22Rv1 (cell line): Measurements from ENCODE around the gene ACADS.

Source experiments
- H3K27ac ChIP-seq: fragments of 450-650 bp; 2 replicates; pipeline ENCODE4 v1.5.1; 2017
- ZFX ChIP-seq: fragments of 450-650 bp; IDR thresholded peaks from 2 replicates; pipeline ENCODE4 v1.6.1; 2017; ENCODE audit warnings: antibody characterized with exemption, borderline replicate concordance
- TF ChIP-seq, protein P1 (sequence below): fragments of 450-650 bp; IDR thresholded peaks from 2 replicates; pipeline ENCODE4 v1.5.1; 2017; ENCODE audit warnings: mild to moderate bottlenecking

The ACADS gene

DNA sequence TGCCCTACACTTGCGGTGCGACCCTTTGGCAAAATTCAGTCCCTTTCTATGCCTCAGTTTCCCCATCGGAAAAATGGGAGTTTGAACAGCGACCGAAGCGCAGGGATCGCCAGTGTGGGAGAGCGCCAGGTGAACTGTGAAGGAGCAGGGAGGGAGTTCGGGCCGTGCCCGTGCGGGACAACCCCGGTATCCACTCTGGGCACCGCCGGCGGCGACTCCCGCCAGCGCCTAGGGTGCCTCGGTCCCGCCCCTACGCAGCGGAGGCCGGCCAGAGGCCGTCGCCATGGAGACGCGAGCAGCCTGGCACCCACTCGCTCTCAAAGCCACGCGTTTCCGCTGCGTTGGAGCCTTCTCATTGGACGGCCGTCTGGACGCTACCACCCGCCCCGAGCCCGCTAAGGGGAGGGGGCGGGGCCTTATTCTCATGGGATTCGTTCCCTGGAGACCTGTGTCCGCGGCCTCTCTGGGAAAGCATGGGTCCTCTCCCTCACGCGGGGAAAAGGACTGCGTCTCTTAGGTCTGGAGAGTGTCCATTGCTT, 39.4 kb upstream of the ACADS start:
- H3K27ac ChIP-seq = peak overlapping the region; percentile 98
- TF ChIP-seq, protein P1, sequence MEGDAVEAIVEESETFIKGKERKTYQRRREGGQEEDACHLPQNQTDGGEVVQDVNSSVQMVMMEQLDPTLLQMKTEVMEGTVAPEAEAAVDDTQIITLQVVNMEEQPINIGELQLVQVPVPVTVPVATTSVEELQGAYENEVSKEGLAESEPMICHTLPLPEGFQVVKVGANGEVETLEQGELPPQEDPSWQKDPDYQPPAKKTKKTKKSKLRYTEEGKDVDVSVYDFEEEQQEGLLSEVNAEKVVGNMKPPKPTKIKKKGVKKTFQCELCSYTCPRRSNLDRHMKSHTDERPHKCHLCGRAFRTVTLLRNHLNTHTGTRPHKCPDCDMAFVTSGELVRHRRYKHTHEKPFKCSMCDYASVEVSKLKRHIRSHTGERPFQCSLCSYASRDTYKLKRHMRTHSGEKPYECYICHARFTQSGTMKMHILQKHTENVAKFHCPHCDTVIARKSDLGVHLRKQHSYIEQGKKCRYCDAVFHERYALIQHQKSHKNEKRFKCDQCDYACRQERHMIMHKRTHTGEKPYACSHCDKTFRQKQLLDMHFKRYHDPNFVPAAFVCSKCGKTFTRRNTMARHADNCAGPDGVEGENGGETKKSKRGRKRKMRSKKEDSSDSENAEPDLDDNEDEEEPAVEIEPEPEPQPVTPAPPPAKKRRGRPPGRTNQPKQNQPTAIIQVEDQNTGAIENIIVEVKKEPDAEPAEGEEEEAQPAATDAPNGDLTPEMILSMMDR = no peak
- no peak for TF ChIP-seq ZFX

DNA sequence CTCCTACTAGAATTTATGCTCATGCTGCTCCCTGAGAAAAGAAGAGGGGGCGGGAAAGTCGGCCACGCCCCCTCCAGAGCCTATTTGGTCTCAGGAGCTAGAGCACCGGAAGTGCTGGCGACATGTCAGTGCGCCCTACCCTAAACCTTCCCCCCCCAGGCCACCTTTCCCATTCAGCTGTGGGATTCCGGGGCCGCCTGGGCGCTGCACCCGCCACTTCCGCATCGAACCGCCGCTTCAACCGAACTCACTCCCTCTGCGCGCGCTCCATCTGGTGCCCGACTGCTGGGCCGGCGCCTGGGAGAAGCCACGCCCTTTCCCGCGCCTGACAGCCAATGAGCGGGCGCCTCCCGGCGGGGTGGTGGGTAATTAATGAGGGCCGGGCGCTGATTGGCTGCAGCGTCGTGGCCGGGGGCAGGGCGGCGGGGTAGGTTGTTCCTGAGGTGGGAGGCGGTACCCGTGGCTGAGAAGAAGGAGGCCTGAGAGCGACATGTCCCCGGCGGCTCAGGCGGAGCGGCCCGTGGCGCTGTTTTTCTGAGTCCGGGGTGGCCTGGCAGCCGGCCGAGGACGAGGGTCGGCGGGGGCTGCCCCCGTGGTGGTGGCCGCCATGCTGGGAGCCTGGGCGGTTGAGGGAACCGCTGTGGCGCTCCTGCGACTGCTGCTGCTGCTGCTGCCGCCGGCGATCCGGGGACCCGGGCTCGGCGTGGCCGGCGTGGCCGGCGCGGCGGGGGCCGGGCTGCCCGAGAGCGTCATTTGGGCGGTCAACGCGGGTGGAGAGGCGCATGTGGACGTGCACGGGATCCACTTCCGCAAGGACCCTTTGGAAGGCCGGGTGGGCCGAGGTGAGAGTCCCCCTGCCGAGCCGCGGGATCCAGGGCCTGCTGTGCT, 38.7 kb upstream of the ACADS start, which contains the start of gene MLEC:
TSS of gene MLEC (plus strand) at position 460 of the 888 bp plus-strand sequence. CDS start at position 608, 148 bp downstream.
- peak within 1 kb of the TSS; percentile 98 for H3K27ac ChIP-seq
- TF ChIP-seq, protein P1 = peak; percentile 29; the same call in 1 of the 2 replicates
- TF ChIP-seq ZFX = no peak

DNA sequence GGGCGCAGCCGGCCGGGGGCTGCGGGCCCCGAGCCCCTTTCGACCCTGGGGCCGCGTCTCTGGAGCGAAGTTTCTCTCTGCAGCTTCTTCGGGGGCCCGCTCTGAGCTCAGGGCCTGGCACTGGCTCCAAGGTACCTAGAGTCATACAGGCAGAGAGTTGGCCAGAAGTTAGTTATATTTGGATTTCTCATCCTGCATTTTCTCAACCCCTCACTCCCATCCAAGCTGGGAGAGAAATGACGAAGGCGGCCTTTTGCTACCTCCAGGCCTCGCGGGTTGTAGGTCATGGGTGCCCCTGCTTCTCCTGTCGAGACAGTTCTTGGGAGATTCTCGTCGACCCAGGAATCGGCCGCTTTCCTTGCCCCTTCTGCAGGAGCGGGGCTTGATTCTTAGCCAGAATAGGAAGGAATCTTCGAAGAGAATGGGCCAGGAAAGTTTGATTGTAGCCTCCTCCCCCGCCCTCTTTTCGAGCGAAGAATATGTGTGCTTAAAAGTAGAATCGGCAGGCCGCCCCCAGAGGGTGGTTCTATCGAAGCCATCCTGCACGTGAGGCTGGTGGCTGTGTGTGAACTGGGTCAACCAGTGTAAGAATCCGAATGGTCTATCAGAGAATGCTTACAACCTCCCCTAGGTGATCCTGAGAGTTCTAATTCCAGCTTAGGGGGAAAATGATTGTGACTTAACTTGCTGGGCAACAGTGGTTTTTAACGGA, 37.9 kb upstream of the ACADS start:
- H3K27ac ChIP-seq = peak overlapping the region; percentile 98
- TF ChIP-seq, protein P1 = no peak
- TF ChIP-seq ZFX = no peak

DNA sequence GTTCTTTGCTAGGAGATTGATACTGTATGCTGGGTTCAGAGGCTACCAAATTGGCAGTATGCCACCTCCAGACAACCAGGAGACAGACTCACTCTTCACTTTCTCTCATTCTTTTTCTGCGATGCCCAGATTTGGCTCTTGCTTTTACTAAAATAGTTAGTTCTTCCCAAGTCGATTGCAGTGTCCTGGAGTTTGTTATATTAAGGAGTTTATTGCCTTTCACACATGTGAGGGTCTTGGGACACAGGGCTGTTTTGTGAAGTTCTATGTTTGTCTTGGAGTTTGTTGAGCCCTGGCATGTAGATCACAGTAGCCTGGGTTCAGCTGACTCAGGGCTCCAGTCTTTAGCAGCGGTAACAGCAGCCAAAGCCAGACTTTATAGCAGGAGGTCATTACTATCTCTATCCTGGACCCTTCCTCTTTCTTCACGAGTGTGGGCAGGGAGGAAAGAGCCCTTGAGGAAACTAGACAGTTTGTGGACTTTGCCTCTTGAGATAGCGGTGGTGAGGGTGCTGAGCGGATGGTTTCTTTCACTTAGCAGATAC, 37.0 kb upstream of the ACADS start:
- H3K27ac ChIP-seq = peak overlapping the region; percentile 98
- TF ChIP-seq ZFX = no peak
- TF ChIP-seq, protein P1 = no peak

DNA sequence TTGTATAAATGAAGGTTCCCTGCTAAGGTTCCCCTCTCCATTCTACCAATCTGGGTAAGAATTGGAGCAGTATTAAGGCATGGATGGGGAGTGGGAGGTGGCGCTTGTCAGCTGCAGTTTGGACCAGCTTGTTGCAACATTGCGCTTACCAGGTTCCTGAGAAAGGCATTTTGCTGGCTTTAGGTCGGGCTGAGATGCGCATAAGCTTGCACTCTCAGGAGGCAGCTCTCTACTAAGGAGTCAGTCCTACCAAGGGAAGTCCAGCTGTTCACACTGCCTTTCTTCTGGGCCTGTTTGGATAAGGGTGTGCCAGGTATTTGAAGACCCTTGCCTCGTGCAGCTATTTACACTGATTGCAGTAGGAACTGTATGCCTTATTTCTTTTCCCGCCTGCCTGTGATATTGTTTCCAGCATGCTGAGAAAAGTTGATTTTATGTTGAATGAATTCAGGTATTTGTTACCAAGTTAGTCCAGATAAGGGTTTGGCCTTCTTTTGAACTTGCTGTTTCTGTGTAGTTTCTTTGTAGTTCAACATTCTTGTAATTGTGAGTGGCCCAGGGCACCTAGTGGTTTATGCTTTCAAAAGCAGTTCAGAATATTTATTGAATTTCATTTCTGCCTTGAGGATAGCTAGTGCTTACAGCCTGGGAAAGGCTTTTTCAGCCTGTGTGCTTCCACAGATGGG, 36.1 kb upstream of the ACADS start:
- H3K27ac ChIP-seq = peak overlapping the region; percentile 98
- TF ChIP-seq, protein P1 = no peak
- TF ChIP-seq ZFX = no peak

DNA sequence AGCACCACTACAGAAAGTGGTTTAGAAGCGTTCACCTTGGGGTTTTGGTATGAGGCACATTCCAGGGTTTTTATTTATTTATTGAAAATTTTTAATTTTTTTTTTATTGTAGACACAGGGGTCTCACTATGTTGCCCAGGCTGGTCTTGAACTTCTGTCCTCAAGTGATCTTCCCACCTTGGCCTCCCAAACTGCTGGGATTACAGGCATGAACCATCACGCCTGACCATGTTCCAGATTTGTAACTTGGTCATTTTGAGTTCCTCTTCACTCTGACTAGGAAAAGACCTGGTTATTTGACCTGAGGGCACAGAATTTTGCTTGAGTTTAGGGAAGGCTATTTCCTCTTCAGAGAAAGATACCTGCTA, 35.6 kb upstream of the ACADS start:
- TF ChIP-seq, protein P1 = no peak
- no peak for TF ChIP-seq ZFX
- H3K27ac ChIP-seq = 0 out of 2 replicates have a peak overlapping the region, but pooled peaks have one; percentile 5
